HG03103 (cell line): ENCODE results near the gene MKNK2.

Experiments
- ATAC-seq: cut with Tn5 transposase; IDR thresholded peaks from one replicate; pipeline ENCODE4 v1.9.1; 2021; ENCODE audit warnings: low read depth; ENCODE audit not compliant: unreplicated experiment

Gene MKNK2

GRCh38 chr19:2033115-2033824 lies 17.8 kb downstream of the MKNK2 start:
- no peak for ATAC-seq

GRCh38 chr19:2032296-2032941 lies 18.6 kb downstream of the MKNK2 start:
- no peak for ATAC-seq

- no peak for ATAC-seq
Observed at GRCh38 chr19:2027361-2027760, 23.7 kb downstream of the MKNK2 start.

- ATAC-seq, result no peak
Observed at GRCh38 chr19:2026770-2027169, 24.3 kb downstream of the MKNK2 start.

- ATAC-seq, result no peak
Observed at GRCh38 chr19:2022289-2022688, 28.8 kb downstream of the MKNK2 start.

- no peak for ATAC-seq
Observed at GRCh38 chr19:2021453-2022140, 29.4 kb downstream of the MKNK2 start.

- no peak for ATAC-seq
Observed at GRCh38 chr19:2018752-2019151, 32.3 kb downstream of the MKNK2 start.

GRCh38 chr19:2016041-2016807 lies 34.8 kb downstream of the MKNK2 start:
- ATAC-seq, result no peak

GRCh38 chr19:2015608-2015950 lies 35.5 kb downstream of the MKNK2 start, which contains the start of gene BTBD2:
Gene BTBD2, minus strand, starts transcription at chr19:2015714. Its CDS starts 11 bp downstream, at chr19:2015703.
- no peak for ATAC-seq

- ATAC-seq, result no peak
Observed at GRCh38 chr19:2014731-2015607, 36.1 kb downstream of the MKNK2 start.

GRCh38 chr19:2014131-2014571 lies 36.9 kb downstream of the MKNK2 start:
- no peak for ATAC-seq

GRCh38 chr19:2013683-2013961 lies 37.4 kb downstream of the MKNK2 start:
- ATAC-seq, result no peak

- ATAC-seq, result no peak
Observed at GRCh38 chr19:2012941-2013682, 37.9 kb downstream of the MKNK2 start.

GRCh38 chr19:2011169-2011568 lies 39.9 kb downstream of the MKNK2 start:
- ATAC-seq, result no peak

GRCh38 chr19:2010135-2010668 lies 40.8 kb downstream of the MKNK2 start:
- no peak for ATAC-seq

- ATAC-seq, result no peak
Observed at GRCh38 chr19:2003874-2004273, 47.2 kb downstream of the MKNK2 start.

GRCh38 chr19:1999856-2000515 lies 51.1 kb downstream of the MKNK2 start:
- ATAC-seq, result no peak
